ENCODE data around the gene LSM5. TPM values are rescaled to one million over a fixed set of nuclear protein-coding genes. Genes with fewer than 3 reads are reported as not detected.
"Not testable (repeated sequence)": the region's sequence is repeated elsewhere in the genome, so short reads cannot be mapped to it uniquely, and the experiment has no call there.

The LSM5 gene
- total RNA-seq, 1 donor from 2014 or later, result 27.6 TPM

DNA sequence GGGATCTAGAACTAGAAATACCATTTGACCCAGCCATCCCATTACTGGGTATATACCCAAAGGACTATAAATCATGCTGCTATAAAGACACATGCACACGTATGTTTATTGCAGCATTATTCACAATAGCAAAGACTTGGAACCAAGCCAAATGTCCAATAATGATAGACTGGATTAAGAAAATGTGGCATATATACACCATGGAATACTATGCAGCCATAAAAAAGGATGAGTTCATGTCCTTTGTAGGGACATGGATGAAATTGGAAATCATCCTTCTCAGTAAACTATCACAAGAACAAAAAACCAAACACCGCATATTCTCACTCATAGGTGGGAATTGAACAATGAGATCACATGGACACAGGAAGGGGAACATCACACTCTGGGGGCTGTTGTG, 20.2 kb downstream of the LSM5 start:
- DNase-seq (ENCODE audit: low spot score); intact Hi-C loops (cut with DNase I); ATAC-seq: not testable (repeated sequence)

DNA sequence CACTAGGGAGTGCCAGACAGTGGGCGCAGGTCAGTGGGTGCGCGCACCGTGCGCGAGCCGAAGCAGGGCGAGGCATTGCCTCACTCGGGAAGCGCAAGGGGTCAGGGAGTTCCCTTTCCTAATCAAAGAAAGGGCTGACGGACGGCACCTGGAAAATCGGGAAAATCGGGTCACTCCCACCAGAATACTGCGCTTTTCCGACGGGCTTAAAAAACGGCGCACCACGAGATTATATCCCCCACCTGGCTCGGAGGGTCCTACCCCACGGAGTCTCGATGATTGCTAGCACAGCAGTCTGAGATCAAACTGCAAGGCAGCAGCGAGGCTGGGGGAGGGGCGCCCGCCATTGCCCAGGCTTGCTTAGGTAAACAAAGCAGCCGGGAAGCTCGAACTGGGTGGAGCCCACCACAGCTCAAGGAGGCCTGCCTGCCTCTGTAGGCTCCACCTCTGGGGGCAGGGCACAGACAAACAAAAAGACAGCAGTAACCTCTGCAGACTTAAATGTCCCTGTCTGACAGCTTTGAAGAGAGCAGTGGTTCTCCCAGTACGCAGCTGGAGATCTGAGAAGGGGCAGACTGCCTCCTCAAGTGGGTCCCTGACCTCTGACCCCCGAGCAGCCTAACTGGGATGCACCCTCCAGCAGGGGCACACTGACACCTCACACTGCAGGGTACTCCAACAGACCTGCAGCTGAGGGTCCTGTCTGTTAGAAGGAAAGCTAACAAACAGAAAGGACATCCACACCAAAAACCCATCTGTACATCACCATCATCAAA, 25.4 kb downstream of the LSM5 start:
- intact Hi-C loops (cut with DNase I); DNase-seq (ENCODE audit: low spot score); ATAC-seq: not testable (repeated sequence)

DNA sequence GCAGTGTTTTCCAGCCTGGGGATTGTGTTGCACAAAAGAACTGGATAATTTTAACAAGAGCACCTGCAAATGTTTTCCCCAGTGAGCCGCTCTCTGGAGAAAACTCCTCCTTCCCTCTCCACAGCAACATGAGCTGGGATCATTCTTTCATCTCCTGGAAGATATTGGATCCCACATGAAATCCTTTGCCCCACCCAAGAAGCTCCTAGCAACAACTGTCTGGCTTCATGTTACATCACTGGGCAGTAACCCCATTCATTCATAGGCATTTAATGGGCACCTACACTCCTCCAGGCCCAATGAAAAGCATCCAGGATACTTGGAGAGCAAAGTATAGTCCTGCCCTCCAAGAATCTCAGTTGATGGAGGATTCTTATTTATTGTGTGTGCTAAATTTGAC, 27.2 kb downstream of the LSM5 start:
- ATAC-seq (no peak), DNase-seq (ENCODE audit: low spot score) (no peak)
- intact Hi-C loops (cut with DNase I), result no loop called here

DNA sequence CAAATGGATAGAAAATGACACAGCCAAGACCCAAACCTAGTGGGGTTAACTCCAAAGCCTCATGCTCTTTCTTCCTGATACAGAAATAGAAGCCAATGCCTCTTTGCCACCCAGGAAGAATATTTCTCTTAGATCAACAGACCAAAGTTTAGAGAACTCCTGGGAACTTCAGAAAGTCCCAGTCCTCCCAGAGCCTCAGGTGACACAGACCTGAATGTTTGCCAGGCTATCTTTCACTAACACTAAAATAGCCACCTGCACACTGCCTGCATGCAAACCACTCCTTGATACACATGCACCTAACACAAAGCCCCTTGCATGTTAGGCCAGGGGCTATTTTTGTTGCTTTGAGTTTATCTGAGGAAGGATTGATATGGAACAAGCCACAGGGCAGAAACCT, 27.7 kb downstream of the LSM5 start:
- intact Hi-C loops (cut with DNase I), result no loop called here
- ATAC-seq (no peak), DNase-seq (ENCODE audit: low spot score) (no peak)

DNA sequence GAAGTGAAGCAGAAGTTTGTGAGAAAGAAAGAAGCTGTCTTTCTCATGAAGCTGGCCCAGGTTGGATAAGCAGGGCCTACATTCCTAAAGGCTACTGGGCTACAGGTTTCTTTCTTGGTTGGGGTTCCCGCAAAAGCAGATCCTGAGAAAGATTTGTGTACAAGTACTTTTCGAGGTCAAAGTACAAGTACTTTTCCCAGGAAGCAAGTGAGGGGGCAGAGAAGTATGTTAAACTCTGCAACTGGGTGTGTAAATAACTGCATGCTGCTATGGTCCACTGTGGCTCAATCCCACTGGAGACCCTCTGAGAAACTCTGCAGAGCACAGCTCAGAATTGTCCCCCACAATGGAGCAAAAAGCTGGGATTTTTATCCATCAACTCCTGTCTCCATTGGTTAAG, 28.7 kb downstream of the LSM5 start:
- DNase-seq (ENCODE audit: low spot score), result no peak
- ATAC-seq, result no peak
- intact Hi-C loops (cut with DNase I), result no loop called here

DNA sequence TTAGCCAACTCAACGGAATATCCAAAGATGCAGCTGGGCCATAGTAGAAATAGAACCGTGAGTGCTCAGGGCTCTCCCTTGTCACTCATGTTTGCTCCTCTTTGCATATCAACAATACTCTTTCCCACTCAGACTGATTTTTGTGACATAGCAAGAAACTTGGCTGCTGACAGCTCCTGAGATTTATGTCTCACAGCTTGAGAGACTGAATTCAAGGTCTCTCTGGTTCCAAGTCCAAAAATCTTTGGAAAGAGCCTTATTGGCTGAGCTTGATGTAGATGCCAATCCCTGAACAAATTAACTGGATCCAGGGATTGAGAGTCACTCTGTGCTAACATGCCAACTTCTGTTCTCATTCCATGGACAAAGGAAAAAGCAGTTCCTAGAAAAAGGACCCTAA, 30.4 kb downstream of the LSM5 start:
- intact Hi-C loops (cut with DNase I), result loop anchor here (5.0 kb wide), 1 partner anchor 1508 kb away; no protein-coding TSS in a partner anchor
- ATAC-seq (no peak), DNase-seq (ENCODE audit: low spot score) (no peak)

DNA sequence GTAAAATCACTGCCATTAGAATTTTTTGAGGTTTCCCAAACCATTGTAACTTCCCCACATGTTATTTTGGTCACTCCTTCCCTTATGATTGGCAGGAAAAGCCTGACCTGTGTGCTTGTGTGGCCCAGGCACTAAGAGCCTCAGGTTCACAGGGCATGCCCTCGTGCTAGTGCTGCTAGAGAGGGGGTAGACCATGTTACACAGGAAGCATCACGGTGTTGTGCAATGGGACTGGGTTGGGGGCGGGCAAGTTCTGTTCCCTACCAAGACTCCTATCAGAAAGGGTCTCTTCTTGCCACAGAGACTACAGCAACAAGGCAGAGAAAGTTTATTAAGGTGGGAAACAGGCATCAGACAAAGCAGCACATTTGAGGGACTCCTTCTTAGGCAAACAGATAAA, 32.2 kb downstream of the LSM5 start:
- ATAC-seq, result no peak
- no peak for DNase-seq (ENCODE audit: low spot score)
- intact Hi-C loops (cut with DNase I), result loop anchor here (5.0 kb wide), 1 partner anchor 1509 kb away; no protein-coding TSS in a partner anchor

DNA sequence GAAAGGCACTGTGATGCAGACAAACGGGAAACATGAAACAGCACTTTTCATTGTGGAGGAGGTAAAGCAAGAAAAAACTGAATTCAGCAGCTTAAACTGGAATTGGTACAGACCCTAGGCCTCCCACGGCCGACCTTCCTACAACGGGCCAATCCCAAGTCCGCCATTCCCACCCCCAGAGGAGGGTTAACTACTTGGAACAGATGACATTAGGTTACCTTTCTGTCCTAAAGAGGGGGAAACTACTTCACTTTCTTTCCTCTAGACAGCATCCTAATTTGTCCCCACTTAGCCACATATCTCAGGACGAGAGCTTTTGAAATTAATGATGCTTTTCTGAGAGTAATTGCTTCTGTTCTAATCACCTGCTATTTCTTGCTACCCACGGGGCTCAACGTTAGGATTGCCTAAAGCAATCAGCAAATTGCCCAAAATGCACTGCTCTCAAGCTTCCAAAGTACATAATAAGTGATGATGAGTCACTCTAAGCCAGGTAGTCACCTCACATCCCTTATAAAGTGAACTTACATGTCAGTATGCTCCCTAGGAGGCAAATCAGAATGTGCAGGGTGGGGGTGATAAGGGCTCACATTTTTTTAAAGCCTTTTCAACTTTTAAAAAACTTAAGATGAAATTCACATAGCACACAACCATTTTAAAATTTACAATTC, 36.7 kb downstream of the LSM5 start:
- ATAC-seq, result no peak
- intact Hi-C loops (cut with DNase I), result no loop called here
- DNase-seq (ENCODE audit: low spot score), result no peak

DNA sequence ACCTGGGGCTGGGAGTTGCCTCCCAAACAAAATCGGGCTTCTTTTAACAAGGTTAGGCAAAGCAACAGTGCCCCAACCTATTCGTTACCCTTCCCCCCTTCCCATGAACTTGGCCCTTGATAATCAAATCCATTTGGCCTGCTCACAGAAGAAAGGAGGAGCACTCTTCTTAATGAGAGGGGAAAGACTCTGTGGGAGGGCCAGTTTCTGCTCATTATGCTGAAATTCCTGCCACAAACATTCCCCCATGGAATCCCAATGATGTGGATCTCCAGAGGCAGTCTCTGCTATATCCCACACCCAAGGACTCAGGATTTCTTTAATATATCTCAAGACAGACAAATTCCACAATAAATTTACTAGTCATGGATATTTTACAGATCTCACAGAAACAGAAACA, 43.0 kb downstream of the LSM5 start:
- intact Hi-C loops (cut with DNase I), result no loop called here
- ATAC-seq (no peak), DNase-seq (ENCODE audit: low spot score) (no peak)

DNA sequence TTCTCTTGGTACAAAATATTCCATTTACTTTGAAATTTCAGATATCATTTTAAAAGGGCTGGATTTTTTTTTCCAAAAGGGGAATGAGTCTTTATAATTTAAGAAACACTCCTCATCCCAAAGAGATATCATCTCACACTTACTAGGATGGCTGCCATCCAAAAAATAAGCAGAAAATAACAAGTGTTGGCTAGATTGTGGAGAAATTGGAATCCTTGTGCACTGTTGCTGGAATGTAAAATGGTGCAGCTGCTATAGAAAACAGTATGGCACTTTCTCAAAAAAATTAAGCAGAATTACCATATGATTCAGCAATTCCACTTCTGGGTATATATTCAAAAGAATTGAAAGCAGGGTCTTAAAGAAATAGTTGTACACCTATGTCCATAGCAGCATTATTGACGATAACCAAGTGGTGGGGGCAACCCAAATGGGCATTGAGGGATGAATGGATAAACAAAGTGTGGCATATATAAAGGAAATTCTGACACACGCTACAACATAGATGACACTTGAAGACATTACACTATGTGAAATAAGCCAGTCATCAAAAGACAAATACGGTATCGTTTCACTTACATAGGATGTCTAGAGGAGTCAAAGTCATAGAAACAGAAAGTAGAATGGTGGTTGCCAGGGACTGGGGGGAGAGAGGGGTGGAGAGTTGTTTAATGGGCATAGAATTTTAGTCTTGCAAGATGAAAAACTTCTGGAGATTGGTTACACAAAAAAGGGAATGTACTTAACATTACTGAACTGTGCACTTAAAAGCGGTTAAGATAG, 53.8 kb downstream of the LSM5 start:
- ATAC-seq (no peak), DNase-seq (ENCODE audit: low spot score) (no peak)
- intact Hi-C loops (cut with DNase I), result no loop called here

Other genes starting within 250 kb of the LSM5 start
- 31.5 TPM for gene AVL9, start 5.1 kb upstream of the LSM5 start, total RNA-seq

Data from sciatic nerve (tissue), 2 donors.